Hindlimb muscle (tissue), 1 donor: Measurements from ENCODE around the gene GALK2. TPM values are rescaled to one million over a fixed set of nuclear protein-coding genes. Genes with fewer than 3 reads are reported as not detected.
"Not testable (repeated sequence)": the region's sequence is repeated elsewhere in the genome, so short reads cannot be mapped to it uniquely, and the experiment has no call there.

Experiments used
- DNase-seq: peaks from one replicate; pipeline ENCODE4 v3.0.0-alpha.2; 2013
- polyA plus RNA-seq: library from polyadenylated mRNA; unstranded; fragments of 120-200 nt; gene quantifications from one replicate; pipeline ENCODE4 v1.2.1, GENCODE V29; 2013; ENCODE audit not compliant: insufficient read length

GALK2 gene
- polyA plus RNA-seq, 1 donor: 14.5 TPM

DNA sequence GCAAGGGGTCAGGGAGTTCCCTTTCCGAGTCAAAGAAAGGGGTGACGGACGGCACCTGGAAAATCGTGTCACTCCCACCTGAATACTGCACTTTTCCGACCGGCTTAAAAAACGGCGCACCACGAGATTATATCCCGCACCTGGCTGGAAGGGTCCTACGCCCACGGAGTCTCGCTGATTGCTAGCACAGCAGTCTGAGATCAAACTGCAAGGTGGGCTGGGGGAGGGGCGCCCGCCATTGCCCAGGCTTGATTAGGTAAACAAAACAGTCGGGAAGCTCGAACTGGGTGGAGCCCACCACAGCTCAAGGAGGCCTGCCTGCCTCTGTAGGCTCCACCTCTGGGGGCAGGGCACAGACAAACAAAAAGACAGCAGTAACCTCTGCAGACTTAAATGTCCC lies 184.4 kb downstream of the GALK2 start:
- DNase-seq: not testable (repeated sequence)

DNA sequence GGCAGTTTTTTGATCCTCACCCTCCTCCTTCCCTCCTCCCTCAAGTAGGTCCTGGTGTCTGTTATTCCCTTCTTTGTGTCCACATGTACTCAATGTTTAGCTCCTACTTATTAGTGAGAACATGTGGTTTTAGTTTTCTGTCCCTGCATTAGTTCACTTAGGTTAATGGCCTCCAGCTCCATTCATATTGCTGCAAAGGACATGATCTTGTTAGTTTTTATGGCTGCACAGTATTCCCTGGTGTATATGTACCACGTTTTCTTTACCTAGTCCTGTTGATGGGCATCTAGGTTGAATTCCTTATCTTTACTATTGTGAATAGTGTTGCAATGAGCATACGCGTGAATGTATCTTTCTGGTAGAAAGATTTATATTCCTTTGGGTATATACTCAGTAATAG lies 191.3 kb downstream of the GALK2 start:
- no peak for DNase-seq

DNA sequence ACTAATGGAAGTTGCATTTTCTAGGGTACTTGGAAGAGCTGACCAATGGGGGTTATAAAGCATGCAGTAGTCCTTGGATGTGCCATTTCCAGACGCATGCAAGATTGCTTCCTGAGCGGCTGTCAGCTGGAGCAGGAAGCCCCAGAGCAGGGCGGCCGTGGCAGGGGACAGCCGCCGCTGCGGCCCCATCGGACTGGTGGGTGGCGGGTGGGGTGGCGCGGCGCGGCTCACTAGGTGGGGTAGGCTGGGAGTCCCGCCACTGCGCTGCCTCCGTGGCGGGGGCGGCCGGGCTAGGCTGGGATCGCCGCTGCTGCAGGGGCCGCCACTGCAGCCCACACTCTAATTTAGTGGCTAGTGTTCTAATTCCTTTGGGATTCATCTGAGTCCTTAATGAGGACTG lies 196.4 kb downstream of the GALK2 start:
- DNase-seq: no peak

DNA sequence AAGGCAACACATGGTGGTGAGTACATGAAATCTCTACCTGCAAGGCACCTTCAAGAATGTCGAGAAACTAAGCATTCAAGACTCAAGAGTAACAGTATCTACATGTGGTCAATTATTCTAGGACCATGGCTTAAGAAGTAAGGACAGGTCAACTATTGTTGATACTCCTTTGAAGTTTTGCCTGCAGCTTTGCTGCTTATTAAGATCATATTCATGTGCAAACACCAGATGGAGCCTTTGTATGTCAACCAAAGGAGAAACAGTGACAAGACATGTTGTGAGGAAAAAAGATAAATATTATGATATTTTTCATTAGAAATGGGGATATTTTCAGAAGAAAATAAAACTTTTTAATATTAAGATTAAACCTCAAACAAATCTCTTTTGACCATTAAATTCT lies 200.7 kb downstream of the GALK2 start:
- DNase-seq: no peak

DNA sequence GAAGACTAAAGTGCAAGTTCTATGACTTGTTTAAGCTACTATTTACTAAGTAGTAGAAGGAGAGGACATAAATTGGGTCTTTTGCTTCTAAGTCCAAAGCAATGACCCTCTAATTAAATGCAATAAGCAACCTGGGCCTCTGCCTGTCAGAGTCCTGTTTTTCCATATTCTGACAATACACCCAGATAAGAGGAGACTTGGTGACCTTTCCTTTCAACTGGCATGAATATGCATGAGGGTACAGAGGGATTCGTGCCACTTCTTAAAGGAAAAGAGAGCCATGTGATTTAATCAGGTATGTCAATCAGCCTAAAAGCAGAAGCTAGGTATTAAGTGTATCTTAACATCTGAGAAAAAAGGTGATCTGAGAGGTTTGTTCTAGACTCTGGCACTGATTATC lies 202.3 kb downstream of the GALK2 start:
- DNase-seq: no peak

DNA sequence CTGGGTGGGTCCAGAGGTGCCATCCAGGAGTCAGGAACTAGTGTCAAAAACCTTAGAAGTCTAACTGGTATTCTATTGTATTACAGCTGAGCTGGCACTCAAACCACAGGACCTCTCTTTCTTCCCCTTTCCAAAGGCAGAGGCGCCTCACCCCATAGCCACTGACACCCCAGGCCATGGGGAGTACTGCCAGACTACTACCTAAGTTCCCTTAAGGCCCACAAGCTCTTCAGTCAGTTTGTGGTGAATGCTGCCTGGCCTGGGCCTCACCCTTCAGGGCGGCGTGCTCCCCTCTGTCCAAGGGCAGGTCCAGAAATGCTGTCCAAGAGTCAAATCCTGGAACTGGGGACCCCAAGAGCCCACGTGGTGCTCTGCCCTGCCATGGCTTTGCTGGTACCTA lies 209.9 kb downstream of the GALK2 start:
- DNase-seq: no peak

DNA sequence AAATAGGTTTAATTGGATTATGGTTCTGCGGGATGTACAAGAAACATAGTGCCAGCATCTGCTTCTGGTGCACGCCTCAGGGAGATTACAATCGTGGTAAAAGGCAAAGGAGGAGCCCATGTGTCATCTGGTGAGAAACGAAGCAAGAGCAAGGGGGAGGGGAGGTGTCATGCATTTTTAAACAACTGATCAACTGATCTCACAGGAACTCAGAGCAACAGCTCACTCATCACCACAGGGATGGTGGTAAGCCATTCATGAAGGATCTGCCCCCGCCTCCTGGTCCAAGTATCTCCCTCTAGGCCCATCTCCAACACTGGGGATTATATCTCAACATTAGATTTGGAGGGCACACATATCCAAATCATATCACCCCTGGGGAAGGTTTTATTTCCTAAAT lies 210.9 kb downstream of the GALK2 start:
- DNase-seq: no peak

Other genes with a start within 250 kb of the GALK2 start
- 1.7 TPM for gene SHC4, start 206.3 kb upstream of the GALK2 start, polyA plus RNA-seq
- gene SECISBP2L, start 123.8 kb upstream of the GALK2 start, polyA plus RNA-seq: 29.6 TPM
- 96.5 TPM for gene COPS2, start 14.6 kb upstream of the GALK2 start, polyA plus RNA-seq